RKO (cell line): ENCODE data around the gene ENO3.
"Not testable (repeated sequence)": the region's sequence is repeated elsewhere in the genome, so short reads cannot be mapped to it uniquely, and the experiment has no call there.

Experiments
- DNase-seq: peaks from one replicate; pipeline ENCODE4 v3.0.0-alpha.2; 2016; ENCODE audit warnings: low spot score

Gene ENO3

DNA sequence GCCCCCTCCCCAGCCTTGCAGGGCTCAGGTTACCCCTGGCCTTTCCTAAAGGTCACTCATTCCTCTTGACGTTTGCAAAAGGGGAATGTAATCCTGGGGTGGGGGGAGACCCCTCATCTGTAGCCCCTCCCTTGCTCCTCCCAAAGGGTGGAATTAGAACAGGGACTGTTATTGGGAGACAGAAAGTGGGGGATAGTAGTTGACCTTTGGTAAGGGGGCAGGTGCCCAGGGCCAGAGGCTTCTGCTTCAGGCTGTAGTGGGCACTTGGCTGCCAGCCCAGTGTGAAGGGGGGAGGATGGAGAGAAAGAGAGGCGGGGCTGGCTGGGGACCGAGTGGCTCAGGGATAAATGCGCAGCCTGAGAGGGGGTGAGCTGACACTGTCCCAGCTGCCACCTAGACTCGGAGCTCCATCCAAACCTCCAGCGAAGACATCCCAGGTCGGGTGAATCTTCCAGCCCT, at the start of gene ENO3:
ENO3 (plus strand) TSS at position 374 of the 459 bp plus-strand sequence. CDS start 711 bp downstream, outside the sequence.
- DNase-seq, result no peak

DNA sequence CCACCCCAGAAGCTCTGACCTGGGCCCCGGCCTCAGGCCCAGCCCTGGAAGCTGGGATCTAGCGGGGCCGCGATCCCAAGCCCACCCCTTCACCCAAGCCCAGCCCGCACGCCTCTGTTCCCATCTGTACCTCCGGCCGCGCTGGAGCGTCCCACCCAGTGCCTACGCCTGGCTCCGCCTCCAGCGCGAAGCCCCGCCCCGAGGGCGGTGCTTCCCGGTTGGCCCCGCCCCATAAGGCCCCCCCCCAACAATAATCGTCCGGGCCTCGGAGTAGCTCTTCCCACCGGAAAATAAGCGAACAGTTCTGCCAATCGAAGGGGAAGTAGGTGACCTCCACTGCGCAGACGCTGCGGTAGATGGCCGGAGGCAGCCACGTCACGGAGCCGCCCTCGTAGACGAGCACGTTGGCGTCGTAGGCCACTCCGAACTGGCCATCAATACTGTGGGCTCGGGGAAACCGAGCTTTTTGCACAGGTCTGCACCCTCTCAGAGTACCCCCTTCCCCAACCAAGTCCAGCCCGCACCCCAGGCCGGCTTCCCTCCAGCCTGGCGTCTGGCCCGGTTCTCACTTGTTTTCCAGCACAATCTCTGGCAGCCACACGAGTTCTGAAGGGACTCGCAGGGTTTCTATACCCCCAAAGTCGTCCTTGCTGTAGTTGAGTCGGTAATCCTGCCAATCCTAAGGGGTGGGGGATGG, 49.1 kb upstream of the ENO3 start:
- DNase-seq, result no peak

DNA sequence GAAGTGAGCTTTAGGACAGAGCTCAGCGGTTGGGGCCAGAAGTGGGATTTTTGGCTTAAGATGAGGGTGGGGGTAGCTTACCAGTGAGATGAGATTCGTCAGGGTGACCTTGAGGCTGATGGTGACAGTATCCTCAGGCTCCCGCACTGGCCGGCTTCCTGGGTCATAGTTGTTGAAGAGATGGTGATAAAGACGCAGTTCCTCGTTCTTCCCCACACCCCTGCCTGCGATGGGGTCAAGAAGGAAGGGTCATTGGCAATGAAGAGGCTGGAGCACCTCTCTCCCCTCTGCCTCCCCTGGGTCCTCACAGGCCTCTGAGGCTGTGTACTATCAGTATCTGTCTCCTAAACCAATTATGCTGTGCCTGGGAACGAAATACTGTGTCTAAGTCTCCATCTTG, 48.4 kb upstream of the ENO3 start:
- no peak for DNase-seq

DNA sequence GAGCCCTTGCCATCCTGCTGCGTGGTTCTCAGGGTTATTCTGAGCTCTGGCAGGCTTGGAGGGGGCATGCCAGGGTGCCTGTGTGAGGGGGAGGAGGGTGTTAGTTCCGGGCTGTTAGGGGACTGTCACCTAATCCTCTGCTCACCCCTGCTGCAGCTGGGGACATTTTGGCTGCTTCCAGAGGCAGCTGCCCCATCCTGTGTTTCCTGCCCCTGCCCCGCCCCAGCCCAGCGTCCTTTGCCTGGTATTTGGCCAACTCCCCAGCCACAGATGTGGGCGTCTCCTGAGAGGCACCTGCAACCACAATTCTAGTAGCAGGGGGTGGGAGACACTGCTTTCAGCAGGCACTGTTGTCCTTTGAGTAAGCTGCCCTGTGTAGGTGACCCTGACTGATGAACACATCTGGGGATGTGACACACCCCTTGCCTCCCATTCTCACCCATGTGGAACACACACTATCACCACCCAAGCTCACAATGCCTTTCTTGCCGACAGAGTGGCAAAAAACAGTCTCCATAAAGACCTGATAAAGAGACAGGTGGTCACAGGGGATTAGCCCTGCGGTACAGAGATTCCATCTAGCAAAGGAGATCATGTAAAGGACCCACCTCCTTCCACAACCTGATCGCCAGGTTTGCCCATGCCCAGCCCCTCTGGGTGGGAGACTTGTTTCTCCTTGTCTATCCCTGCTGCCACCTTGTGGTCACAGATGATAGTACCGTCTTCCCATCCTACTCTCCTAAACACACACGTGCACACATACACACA, 47.7 kb upstream of the ENO3 start, which contains the start of gene CHRNE:
CHRNE (minus strand) TSS at position 48 of the 768 bp plus-strand sequence; CDS start at position 13, 35 bp downstream.
- DNase-seq, result peak; percentile 64

DNA sequence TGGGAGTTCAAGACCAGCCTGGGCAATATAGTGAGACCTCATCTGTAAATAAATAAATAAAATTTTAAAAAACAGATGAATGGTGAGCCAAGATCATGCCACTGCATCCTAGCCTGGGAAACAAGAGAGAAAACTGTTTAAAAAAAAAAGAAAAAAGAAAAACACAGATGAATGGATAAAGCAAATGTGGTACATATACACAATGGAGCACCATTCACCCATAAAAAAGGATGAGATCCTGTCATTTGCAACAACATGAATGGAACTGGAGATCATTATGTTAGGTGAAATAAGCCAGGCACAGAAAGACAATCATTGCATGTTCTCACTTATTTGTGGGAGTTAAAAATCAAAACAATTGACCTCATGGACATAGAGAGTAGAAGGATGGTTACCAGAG, 44.3 kb upstream of the ENO3 start:
- DNase-seq, result not testable (repeated sequence)

DNA sequence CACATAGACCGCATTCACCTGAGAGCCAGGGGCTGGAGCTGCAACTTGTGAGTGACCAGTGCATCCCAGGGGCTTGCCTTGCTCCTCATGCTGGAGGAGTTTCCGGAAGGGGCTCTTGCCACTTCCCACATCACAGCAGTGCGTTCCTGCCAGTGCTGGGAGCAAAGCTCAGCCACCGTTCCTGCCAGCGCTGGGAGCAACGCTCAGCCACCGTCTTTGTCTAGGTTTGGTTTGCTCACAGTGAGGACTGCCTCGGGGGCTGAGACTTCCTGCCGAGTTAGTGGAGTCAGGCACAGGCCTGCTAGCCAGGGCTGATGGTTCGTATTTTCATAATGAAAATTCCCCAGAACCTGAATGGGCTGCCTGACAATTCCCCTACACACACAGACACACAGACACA, 42.6 kb upstream of the ENO3 start:
- no peak for DNase-seq

DNA sequence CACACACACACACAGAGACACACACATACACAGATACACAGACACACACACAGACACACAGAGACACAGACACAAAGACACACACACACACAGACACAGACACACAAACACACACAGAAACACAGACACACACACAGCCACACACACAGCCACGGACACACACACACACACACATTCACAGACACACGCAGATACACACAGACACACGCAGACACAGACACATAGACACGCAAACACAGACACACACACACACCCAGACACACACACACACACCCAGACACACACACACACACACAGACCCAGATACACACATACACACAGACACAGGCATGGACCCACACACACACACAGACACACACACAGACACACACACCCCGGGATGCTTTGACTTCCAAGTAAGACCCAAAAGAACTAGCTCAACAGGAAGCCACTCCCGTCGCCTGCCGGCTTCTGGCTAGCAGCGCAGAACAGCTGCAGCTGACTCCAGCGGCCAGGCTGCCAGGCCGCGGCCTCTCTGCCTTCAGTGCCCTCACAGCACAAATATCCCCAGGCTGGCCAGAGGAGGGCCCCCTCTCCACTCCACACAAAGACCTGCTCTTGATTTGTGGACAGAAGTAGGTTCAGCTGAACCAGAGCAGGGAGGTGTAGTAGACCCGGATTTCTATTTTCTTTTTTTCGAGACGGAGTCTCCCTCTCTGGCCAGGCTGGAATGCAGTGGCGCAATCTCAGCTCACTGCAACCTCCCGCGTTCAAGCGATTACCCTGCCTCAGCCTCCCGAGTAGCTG, 42.0 kb upstream of the ENO3 start:
- DNase-seq, result peak; percentile 90

DNA sequence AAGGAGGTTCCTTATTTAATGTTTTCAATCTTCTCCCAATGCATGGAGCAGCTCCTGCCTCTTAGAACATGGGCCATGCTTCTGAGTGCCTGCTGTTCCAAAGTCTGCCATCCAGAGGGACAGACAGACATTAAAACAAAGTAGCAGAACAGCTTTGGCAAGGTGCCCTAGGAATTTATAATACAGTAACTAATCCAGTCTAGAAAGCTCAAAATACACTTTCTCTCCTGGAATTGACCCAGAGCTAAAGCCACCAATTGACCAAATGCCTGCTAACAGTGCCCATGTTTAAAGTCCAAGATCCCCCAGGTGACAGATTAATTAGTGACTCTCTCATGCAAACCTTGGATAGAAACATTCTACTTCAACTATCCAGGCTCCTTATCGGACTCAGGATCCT, 36.9 kb upstream of the ENO3 start:
- DNase-seq, result peak; percentile 23

DNA sequence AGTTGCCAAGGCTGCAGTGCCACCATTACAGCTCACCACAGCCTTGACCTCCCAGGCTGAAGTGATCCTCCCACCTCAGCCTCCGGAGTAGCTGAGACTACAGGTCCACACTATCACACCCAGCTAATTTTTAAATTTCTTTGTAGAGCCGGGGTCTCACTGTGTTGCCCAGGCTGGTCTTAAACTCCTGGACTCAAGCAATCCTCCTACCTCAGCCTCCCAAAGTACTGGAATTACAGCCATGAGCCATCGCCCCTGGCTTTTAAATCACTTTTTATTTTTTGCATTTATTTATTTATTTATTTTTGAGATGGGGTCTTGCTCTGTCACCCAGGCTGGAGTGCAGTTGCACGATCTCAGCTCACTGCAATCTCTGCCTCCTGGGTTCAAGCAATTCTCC, 36.4 kb upstream of the ENO3 start:
- DNase-seq, result not testable (repeated sequence)

DNA sequence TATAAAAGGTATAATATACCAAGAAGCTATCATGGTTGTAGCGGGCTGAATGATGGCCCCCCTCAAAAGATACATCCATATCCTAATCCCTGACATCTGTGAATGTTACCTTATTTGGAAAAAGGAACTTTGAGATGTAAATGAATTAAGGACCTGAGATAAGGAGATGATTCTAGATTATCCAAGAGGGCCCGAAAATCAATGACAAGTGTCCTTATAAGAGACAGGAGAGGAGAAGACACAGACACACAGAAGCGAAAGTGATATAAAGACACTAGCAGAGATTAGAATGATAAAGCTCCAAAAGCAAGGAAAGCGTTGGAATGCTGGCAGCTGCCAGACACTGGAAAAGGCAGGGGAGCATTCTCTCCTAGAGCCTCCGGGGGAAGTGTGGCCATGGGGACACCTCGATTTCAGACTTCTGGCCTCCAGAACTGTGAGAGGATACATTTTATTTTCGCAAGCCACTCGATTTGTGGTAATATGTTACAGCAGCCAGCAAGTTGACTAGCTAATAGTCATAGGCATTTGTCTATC, 31.3 kb upstream of the ENO3 start:
- no peak for DNase-seq

DNA sequence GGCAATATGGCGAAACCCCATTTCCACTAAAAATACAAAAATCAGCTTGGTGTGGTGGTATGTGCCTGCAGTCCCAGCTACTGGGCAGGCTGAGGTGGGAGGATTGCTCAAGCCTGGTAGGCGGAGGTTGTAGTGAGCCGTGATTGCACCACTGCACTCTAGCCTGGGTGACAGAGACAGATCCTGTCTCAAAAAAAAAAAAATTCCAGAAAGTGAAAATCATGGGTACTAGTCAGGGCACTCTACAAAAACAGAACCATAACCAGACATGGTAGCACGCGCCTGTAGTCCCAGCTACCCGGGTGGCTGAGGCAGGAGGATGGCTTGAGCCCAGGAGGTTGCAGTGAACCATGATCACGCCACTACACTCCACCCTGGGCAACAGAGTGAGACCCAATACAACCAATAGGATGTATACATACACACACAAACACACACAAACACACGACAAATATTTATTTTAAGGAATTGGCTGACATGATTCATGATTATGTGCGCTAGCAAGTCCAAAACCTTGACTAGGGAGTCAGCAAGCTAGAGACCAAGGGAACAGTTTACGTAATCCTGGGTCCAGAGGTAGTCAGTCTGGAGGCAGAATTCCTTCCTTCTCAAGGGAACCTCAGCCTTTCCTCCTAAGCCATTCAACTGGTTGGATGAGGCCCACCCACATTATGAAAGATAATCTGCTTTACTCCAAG, 30.4 kb upstream of the ENO3 start:
- DNase-seq, result no peak

DNA sequence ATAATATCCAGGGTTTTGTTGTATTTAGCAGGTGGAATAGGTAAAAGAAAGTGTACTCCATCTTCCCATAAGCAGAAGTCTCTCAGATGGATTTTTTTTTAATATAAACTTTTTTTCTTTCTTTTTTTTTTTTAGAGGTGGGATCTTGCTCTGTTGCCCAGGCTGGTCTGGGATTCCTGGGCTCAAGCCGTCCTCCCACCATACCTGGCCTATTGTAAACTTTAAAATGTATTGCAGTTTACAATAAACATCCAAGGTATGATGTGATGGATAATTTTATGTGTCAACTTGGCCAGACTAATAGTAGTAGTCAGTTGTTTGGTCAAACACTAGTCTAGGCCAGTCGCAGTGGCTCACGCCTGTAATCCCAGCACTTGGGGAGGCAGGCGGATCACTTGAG, 29.6 kb upstream of the ENO3 start:
- DNase-seq, result no peak

DNA sequence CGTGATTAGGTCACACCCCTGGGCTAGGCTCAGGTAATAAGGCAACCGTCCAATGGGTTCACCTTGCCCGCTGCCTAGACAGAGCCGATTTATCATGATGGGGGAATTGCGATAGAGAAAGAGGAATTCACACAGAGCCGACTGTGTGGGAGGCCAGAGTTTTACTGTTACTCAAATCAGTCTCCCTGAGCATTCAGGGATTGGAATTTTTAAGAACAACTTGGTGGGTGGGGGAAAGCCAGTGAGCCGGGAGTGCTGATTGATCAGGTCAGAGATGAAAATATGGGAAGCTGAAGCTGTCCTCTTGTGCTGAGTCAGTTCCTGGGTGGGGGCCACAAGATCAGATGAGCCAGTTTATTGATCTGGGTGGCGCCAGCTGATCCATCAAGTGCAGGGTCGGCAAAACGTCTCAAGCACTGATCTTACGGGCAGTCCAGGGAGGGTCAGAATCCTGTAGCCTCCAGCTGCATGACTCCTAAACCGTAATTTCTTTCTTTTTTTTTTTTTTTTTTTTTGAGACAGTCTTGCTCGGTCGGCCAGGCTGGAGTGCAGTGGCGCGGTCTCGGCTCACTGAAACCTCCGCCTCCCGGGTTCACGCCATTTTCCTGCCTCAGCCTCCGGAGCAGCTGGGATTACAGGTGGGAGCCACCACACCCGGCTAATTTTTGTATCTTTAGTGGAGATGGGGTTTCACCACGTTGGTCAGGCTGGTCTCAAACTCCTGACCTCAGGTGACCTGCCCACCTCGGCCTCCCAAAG, 24.2 kb upstream of the ENO3 start:
- DNase-seq, result not testable (repeated sequence)

DNA sequence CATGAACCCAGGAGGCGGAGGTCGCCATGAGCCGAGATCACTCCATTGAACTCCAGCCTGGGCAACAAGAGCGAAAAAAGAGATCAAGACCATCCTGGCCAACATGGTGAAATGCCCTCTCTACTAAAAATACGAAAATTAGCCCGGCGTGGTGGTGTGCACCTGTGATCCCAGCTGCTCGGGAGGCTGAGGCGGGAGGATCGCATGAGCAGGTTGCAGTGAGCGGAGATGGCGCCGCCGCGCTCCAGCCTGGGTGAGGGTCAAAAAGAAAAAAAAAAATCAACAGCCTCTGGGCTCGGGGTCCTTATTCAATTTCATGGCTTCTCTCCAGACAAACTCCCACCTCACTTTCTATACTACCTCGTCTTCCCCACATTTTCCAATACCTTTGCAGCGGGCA, 22.0 kb upstream of the ENO3 start:
- no peak for DNase-seq

DNA sequence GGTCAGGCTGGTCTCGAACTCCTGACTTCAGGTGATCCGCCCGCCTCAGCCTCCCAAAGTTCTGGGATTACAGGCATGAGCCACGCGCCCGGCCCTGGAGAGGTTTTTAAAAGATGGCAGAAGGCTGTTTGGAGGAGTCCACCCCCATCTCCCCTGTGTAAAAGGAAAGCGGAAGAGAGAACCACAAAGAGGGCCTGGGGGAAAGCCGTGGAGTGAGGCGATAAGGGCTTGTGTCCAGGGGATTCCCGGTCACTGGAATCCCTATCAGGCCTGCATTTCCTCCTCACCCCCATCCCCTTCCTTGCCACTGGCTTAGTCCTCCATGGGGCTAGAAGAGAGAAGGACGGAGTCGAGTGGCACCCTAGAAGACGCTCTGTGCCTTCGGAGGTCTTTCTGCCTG, 19.0 kb upstream of the ENO3 start, which contains the start of gene GP1BA:
GP1BA (plus strand) TSS at position 315 of the 400 bp plus-strand sequence. CDS start 328 bp downstream, outside the sequence.
- no peak for DNase-seq

DNA sequence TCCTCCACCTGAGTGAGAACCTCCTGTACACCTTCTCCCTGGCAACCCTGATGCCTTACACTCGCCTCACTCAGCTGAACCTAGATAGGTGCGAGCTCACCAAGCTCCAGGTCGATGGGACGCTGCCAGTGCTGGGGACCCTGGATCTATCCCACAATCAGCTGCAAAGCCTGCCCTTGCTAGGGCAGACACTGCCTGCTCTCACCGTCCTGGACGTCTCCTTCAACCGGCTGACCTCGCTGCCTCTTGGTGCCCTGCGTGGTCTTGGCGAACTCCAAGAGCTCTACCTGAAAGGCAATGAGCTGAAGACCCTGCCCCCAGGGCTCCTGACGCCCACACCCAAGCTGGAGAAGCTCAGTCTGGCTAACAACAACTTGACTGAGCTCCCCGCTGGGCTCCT, 18.2 kb upstream of the ENO3 start:
- DNase-seq, result no peak

DNA sequence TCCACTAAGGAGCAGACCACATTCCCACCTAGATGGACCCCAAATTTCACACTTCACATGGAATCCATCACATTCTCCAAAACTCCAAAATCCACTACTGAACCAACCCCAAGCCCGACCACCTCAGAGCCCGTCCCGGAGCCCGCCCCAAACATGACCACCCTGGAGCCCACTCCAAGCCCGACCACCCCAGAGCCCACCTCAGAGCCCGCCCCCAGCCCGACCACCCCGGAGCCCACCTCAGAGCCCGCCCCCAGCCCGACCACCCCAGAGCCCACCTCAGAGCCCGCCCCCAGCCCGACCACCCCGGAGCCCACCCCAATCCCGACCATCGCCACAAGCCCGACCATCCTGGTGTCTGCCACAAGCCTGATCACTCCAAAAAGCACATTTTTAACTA, 17.3 kb upstream of the ENO3 start:
- DNase-seq, result no peak

DNA sequence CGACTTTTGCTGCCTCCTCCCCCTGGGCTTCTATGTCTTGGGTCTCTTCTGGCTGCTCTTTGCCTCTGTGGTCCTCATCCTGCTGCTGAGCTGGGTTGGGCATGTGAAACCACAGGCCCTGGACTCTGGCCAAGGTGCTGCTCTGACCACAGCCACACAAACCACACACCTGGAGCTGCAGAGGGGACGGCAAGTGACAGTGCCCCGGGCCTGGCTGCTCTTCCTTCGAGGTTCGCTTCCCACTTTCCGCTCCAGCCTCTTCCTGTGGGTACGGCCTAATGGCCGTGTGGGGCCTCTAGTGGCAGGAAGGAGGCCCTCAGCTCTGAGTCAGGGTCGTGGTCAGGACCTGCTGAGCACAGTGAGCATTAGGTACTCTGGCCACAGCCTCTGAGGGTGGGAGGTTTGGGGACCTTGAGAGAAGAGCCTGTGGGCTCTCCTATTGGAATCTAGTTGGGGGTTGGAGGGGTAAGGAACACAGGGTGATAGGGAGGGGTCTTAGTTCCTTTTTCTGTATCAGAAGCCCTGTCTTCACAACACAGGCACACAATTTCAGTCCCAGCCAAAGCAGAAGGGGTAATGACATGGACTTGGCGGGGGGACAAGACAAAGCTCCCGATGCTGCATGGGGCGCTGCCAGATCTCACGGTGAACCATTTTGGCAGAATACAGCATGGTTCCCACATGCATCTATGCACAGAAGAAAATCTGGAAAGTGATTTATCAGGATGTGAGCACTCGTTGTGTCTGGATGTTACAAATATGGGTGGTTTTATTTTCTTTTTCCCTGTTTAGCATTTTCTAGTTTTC, 16.5 kb upstream of the ENO3 start:
- peak; percentile 51 for DNase-seq

DNA sequence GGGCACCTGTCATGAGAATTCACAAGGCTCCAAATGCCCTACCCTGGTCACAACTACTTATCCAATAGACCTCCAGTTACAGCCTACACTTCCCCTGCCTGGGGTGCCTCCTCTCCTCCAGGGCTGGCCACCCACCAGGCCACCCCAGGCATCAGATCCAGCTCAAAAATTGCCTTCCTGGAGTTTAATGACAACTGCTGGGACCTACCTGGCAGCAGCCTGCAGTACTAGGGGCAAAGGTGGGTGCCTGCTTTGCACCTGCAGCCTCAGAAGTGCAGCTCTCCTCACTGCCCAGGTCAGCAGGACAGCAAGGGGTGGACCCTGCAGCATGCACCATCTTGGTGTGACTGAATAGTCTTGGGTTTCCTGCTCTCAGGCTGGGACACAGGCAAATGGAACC, 15.3 kb upstream of the ENO3 start:
- no peak for DNase-seq

DNA sequence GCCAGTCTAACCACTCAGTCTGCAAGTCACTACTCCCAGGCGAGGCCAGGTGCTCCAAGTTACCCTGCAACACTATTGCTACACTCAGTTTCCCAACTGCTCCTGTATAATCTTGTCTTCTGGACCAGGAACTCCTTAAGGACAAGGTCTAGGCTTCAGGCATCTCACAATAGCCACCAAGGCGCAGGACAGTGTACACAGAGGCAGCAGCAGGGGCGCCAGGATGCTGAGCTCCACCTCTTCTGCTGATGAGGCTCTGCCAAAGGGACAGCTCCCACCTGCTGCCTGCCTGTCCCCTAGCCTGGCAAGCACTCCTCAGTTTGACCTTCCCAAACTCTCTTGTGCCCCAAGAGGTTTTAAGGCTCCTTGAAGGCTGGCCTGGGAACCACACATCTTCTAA, 14.5 kb upstream of the ENO3 start:
- no peak for DNase-seq
